Iris pigment epithelial cell (primary cell): Measurements from ENCODE around the gene TNK1.
A peak's percentile ranks its signal among the peaks of the same experiment; 100 is the strongest.

Experiments
- DNase-seq: peaks from one replicate; pipeline ENCODE4 v3.0.0-alpha.2; 2011; ENCODE audit warnings: low read depth

Gene TNK1

DNA sequence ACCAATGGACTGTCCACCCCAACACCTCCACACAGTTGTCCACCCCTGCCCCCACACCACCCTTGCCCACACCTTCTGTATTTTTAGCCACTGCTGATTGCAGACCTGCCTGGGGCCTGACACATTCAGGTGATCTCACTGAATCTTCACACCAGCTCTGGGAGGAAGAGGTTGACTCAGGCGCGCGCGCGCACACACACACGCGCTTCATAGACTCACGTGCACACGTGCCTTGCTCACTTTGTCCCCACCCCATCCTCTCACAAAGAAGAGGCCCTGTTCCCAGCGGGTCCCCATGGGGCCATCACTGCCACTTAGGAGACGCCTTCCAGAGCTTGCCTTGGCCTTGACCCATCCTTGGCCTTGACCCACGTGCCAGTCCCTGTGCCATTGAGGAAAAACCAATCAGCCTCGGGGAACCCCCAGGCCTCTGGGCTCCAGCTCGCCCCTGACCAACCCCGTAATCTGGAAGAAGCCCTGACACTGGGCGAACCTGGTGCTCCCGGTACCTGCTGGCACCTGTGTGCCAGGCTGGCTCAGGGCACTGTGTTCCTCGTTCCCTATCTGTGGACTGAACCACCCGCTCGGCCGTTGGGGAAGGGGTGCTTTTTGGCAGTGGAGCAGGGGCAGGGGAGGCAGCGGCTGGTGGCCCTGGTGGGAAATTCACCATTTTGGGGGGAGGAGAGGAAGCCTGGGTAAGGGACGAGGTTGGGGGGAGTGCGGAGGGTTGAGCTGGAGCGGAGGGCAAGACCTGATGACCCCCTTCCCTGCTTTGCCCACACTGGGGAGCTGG, 29.9 kb downstream of the TNK1 start:
- no peak for DNase-seq

- DNase-seq, result no peak
These were observed 30.5 kb downstream of the TNK1 start for GRCh38 chr17:7411427-7411750.

DNA sequence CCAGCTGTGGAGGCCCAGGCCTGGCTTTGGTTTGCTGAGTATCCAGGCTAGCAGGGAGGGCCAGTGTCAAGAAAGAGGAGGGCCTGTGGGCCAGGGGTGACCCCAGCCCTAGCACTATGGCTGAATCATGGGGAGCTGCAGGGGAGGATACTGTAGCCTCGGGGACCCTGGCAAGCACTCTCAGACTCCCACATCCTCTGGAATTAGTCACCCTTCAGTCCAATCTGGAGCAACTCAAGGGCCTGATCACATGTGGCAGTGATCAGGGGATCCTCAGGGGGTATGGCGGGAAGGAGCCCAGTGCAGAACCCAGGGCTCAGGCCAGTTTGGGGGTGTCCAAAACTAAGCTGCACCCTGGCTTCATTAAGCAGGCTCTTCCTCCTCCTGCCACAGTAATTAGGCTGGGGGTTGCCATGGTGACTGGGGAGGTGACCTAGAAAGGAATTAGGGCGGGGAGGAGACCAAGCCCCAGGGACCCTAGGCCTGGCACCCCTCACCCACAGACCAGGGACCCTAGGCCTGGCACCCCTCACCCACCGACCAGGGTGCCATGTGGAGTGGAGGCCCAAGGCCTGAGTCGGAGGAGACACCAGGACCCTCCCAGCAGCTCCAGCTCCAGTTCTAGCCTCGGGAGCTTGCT, 32.6 kb downstream of the TNK1 start:
- DNase-seq, result peak; percentile 59

DNA sequence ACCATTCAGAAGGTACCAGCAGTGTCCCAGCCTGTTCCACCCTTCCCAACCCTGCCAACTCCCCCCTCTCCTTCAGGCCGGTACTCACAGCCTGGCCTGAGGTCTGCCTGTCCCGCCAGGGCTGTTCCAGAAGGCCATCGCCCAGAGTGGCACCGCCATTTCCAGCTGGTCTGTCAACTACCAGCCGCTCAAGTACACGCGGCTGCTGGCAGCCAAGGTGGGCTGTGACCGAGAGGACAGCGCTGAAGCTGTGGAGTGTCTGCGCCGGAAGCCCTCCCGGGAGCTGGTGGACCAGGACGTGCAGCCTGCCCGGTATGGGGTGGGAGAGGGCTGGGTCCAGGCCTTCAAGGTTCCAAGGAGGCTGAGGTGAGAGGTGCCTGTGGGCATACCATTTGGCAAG, 33.9 kb downstream of the TNK1 start:
- DNase-seq, result no peak

GRCh38 chr17:7415784-7416183, 34.9 kb downstream of the TNK1 start:
- no peak for DNase-seq

DNA sequence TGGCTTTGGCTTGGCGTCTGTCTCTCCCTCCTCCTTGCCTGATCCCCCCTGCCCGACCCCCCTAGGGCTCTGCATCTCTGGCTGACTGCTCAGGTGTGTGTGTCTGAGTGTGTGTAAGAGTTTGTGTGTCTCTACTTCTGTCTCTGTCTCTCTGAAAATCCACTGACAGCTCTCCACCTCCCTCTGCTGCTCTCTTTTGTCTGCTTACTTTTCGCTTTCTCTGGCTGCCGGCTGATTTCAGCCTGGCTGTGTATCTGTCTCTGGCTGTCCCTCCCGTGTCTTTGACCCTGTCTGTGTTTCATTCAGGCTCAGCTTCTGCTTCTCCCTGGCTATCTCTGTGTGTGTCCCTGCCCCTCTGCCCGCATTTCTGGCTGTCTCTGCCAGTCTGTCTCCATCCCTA, 35.4 kb downstream of the TNK1 start:
- no peak for DNase-seq

DNA sequence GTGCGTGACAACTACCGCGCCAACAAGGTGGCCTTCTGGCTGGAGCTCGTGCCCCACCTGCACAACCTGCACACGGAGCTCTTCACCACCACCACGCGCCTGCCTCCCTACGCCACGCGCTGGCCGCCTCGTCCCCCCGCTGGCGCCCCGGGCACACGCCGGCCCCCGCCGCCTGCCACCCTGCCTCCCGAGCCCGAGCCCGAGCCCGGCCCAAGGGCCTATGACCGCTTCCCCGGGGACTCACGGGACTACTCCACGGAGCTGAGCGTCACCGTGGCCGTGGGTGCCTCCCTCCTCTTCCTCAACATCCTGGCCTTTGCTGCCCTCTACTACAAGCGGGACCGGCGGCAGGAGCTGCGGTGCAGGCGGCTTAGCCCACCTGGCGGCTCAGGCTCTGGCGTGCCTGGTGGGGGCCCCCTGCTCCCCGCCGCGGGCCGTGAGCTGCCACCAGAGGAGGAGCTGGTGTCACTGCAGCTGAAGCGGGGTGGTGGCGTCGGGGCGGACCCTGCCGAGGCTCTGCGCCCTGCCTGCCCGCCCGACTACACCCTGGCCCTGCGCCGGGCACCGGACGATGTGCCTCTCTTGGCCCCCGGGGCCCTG, 36.3 kb downstream of the TNK1 start:
- DNase-seq, result no peak

DNA sequence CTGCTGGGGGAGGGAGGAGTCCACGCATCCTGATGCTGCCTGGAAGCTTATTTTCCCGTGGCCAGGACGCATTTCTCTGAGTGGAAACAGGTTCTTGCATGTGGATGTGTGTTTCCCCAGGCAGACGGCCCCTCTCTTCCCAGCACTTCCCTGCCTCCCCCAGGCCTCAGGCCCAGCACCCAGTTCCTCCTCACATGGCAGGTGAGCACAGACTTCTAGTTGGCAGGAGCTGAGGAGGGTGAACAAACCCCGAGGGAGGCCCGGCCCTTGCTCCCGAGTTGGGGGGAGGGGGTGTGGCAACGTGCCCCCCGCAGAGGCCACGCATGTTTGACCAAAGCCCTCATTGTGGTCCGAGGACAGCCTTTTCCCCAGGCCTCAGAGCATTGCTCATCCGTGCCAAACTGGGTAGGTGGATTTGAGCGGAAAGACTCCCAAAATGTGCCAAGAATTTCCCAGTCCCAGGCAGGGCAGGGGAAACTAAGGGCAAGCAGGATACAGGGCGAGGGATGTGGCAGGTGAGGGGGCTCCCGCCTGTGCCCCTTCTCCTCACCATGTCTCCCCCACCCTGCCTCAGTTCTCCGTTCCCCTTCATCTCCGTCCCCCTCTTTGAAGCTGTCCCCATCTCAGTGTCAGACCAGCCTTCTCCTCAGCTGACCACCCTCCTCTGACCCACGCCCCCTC, 37.7 kb downstream of the TNK1 start:
- DNase-seq, result no peak

DNA sequence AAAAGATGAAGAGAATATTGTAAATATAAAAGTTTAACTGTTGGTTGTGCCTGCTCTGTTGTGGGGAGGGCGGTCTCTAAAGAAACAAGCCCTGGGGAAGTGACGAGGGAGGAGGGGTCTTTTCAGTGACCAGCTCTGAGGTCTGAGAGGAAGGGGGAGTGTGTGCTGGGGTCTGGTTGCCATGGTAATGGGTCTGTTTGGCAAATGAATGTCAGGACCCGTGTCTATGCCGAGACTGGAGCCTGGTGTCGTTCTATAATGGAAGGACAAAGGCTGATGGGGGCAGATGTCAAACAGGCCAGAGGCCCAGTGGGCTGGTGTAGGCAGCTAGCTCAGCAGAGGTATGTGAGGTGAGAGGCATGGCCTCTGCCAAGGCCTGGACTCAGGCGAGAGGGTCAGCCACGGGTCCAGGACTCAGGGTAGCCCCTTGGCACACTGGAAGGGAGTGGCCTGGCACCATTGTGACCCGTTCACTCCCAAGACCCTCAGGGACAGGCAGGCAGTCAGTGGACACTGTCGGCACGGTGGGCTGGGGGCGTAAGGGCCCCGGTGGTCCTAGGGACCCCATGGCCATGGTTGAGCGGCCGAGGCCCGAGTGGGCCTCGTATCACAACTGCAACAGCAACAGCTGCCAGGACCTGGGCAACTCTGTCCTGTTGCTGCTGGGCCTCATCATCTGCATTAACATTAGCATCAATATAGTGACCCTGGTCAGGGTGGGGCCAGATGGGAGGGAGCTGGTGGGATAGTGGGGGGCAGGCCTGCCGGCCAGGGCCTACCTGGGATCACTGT, 39.1 kb downstream of the TNK1 start, which contains the start of gene SPEM1:
SPEM1 (plus strand) TSS at position 506 of the 792 bp plus-strand sequence; CDS start at position 567, 61 bp downstream.
- DNase-seq, result no peak

DNA sequence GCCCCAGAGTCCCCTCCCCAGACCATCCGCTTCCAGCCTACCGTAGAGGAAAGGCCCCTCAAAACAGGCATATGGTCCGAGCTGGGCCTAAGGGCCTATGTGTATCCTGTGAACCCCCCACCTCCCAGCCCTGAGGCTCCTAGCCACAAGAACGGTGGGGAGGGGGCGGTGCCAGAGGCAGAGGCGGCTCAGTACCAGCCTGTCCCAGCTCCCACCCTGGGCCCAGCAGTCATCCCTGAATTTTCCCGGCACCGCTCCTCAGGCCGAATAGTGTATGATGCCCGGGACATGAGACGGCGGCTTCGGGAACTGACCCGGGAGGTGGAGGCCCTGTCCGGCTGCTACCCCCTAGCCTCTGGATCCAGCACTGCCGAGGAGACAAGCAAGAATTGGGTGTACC, 40.3 kb downstream of the TNK1 start:
- no peak for DNase-seq

DNA sequence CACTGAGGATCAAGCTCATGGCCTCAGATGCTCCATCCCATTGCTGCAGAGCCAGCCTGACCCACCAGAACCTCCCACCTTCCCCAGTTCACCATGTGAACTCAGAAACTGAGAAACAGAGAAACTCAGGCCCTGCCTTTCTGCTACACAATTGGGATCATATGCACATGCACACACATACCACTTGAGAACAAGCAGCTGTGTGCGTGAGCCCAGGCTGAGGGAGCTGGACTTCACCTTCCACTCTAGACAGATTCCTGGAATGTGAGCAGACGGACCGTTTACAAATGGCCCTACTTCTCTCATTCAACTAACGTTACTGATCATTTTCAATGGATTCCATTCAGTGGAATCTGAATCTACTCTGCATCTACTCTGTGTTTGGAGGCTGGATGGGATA, 42.8 kb downstream of the TNK1 start:
- DNase-seq, result no peak

- no peak for DNase-seq
These were observed 44.4 kb downstream of the TNK1 start, which contains the start of gene SPEM2 for GRCh38 chr17:7425316-7425715. TSS of gene SPEM2 (plus strand) at chr17:7425616. CDS start at chr17:7425689, 73 bp downstream.

DNA sequence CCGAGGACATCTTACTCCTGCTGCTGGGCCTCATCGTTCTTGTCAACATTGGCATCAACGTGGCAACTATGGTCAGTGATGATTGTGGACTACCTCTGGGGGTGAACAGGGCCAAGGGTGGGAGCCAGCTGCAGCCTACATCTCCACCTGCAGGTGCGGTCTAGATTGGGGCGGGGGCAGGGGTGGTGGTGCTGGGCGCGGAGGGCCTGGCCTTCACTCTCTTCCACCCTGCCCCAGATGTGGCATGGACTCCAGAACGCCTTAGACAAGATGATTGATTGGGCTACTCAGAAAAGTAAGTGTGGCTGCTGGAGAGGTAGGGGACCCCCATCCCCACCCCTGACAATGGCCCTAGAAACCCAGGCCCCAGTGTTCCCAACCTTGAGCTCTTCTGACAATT, 44.9 kb downstream of the TNK1 start:
- DNase-seq, result no peak

DNA sequence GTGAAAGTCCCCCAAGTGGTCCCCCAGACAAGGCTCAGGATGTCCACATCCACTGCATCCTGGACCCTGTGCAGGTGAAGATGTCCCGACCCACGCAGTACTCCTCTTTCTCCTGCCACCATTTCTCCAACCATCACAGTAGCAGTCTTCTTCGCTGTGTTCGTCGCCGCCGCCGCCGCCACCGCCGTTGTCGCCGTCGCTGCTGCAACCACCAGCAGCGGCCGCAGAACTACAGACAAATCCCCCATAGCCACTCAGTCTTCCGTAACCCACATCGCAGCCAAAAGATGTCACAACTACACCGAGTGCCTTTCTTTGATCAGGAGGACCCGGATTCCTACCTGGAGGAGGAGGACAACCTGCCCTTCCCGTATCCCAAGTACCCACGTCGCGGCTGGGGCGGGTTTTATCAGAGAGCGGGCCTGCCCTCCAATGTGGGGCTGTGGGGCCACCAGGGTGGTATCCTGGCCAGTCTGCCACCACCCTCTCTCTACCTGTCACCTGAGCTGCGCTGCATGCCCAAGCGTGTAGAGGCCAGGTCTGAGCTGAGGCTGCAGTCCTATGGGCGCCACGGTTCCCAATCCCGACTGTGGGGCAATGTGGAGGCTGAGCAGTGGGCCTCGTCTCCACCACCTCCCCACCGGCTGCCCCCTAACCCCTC, 45.4 kb downstream of the TNK1 start:
- no peak for DNase-seq

GRCh38 chr17:7426896-7427489, 46.1 kb downstream of the TNK1 start:
- DNase-seq, result no peak

GRCh38 chr17:7427549-7427948, 46.7 kb downstream of the TNK1 start:
- no peak for DNase-seq

DNA sequence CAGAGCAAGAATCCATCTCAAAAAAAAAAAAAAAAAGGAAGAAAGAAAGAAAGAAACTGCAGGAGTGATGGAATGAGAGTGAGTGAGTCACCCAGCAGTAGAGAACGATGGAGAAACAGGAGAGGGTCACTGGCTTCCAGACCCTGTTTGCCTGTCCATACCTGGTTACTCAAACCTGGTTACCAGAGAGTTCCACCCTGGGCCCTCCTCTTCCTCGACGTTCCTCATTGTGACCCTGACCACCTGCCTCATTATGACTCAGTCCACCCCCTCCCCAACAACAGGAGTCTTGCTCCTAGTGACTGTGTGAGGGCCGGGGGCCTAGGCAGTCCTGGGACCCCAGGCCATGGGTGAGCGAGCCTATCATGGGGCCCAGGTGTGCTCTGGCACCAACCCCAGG, 47.7 kb downstream of the TNK1 start, which contains the start of gene SPEM3:
SPEM3 (plus strand) TSS at position 301 of the 400 bp plus-strand sequence; CDS start at position 347, 46 bp downstream.
- DNase-seq, result no peak

DNA sequence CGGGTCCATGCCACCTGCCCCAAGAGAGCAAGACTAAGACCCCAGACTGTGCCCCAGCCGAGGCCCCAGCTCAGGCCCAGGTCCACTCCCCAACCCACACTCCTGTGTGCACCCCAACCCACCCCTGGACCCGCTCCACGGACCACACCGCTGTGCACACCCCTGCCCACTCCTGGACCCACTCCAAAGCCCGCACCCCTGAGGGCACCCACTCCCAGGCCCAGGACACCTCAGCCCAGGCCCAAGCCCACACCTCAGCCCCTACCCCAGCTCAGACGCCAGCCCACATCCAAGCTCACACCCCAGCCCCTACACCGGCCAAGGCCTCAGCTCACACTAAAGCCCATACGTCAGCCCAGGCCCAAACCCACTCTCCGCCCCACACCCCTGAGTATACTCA, 48.8 kb downstream of the TNK1 start:
- DNase-seq, result no peak

GRCh38 chr17:7431231-7431630, 50.3 kb downstream of the TNK1 start:
- DNase-seq, result no peak

- no peak for DNase-seq
These were observed 51.4 kb downstream of the TNK1 start for GRCh38 chr17:7432296-7432695.
